Epithelial cell of esophagus (primary cell): ENCODE measurements around the gene PRDM11.
"Not testable (repeated sequence)": the region's sequence is repeated elsewhere in the genome, so short reads cannot be mapped to it uniquely, and the experiment has no call there.

Experiments
- DNase-seq: peaks from one replicate; pipeline ENCODE4 v3.0.0; 2010; ENCODE audit warnings: low read depth
- H3K4me3 ChIP-seq: 2 replicates; pipeline ENCODE4 v1.5.1; 2011; ENCODE audit warnings: mild to moderate bottlenecking, low read length, control low read depth
- TF ChIP-seq, protein P1 (sequence below): IDR thresholded peaks from 2 replicates; pipeline ENCODE4 v1.5.1; 2011; ENCODE audit warnings: low read depth, mild to moderate bottlenecking, low read length, control low read depth, inconsistent platforms; ENCODE audit not compliant: insufficient read depth; ENCODE audit errors: missing control alignments

Gene PRDM11

DNA sequence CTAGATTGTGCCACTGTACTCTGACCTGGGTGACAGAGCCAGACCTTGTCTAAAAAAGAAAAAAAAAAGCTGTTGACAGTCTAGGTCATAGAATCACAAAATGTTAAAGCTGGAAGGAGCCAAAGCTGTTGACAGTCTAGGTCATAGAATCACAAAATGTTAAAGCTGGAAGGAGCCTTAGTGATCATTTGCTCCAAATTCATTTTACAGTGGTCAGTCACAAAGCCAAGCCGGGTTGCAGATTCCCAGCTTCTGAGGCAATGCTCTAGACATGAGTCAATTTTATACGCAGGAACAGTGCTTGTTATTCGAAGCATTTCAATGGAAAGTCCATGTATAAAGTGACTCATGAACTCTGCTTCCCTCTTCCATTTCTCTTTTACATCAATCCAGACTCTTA lies 92.3 kb downstream of the PRDM11 start:
- peak; percentile 22 for DNase-seq
- TF ChIP-seq, protein P1, sequence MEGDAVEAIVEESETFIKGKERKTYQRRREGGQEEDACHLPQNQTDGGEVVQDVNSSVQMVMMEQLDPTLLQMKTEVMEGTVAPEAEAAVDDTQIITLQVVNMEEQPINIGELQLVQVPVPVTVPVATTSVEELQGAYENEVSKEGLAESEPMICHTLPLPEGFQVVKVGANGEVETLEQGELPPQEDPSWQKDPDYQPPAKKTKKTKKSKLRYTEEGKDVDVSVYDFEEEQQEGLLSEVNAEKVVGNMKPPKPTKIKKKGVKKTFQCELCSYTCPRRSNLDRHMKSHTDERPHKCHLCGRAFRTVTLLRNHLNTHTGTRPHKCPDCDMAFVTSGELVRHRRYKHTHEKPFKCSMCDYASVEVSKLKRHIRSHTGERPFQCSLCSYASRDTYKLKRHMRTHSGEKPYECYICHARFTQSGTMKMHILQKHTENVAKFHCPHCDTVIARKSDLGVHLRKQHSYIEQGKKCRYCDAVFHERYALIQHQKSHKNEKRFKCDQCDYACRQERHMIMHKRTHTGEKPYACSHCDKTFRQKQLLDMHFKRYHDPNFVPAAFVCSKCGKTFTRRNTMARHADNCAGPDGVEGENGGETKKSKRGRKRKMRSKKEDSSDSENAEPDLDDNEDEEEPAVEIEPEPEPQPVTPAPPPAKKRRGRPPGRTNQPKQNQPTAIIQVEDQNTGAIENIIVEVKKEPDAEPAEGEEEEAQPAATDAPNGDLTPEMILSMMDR, result no peak
- no peak overlapping the region for H3K4me3 ChIP-seq

DNA sequence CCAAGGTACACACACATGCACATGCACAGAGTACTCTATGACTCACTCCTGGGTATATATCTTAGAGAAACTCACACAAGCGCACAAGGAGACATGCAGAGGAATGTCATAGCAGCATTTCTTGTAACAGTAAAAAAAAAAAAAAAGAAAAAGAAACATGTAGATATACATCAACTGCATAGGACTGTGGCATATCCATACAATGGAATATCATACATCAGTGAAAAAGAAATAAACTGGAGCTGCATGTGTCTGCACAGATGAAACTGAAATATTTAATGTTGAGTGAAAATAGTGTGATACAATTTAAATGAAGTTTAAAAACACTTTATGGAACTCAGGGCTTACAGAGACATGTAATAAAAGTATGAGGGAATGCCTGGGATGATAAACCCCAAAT lies 93.3 kb downstream of the PRDM11 start:
- no peak overlapping the region for H3K4me3 ChIP-seq
- no peak for DNase-seq
- TF ChIP-seq, protein P1, result no peak

DNA sequence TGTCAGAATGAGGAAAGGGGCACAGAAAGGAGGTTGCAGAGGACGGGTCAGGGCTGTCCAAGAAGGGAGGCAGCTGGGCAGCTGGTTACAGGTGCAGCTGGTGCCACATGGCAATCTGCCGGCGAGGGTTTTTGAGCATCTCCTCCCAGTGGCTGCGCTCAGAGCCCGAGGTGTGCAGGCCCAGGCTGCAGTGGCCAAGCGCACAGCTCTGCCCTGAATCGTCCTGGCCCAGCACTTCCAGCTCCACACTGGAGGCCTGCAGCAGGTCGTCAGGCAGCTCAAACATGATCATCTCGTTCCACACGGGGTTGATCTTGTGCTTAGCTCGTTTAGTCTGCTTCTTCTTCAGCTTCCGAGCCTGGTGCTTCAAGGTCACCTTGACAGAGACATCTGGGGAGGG lies 97.5 kb downstream of the PRDM11 start:
- no peak for DNase-seq
- TF ChIP-seq, protein P1, result no peak
- H3K4me3 ChIP-seq, result no peak overlapping the region

DNA sequence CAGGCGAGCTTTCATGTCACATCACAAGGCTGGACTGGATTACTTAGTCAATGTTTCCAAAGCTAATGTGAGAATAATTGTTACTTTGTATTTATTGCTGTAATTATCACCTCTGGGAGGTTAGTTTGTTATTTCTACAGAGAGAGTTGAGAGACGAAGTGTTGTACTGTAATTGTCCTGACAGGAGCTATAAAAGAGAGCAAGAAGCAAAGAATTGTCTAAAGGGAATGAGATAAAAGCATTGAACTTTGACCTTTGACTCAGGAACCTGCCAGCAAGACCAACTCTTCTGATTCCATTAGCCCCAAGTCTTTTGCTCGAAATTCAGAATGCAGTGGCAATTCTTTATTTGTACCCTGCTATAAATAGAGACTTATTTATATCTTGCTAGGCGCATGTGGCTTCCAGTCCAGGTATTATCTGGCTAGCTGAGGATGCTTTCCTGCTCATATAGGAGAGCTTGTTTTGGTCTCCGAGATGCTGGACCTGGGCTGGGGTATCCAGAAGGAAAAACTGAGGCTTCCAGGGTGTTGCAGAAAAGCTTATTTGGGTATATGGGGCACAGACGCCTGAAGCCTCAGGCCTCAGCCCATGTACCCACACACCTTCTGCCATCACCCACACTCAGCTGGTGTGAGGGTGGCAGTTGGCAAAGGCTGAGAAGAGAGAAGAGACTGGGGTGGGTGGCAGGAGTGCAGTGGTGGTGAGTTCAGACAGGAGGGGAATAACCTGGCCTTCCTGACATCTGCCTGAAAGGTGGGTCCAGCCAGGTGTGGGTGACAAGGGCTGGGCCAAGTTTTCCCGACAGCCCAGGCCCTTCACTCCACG lies 99.0 kb downstream of the PRDM11 start:
- TF ChIP-seq, protein P1, result no peak
- no peak overlapping the region for H3K4me3 ChIP-seq
- DNase-seq, result no peak

DNA sequence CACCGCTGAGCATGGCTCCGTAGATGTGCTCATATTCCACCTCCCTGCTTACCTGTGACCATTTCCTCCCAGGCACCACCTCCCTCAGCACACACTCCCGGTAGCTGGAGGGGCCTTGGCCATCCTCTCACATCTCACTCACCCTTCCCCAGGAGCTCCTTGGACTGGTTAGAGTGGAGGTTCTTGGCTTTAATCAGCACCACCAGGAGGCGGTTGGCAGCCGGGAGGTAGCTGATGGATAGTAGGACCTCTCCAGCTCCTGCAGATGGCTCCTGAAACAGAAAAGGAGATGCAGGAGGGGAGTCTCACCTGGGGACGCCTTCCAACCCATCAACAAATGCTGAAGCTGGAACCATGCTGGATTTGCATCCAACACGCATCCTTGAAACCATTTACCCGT lies 99.8 kb downstream of the PRDM11 start:
- TF ChIP-seq, protein P1, result no peak
- no peak overlapping the region for H3K4me3 ChIP-seq
- DNase-seq, result no peak

DNA sequence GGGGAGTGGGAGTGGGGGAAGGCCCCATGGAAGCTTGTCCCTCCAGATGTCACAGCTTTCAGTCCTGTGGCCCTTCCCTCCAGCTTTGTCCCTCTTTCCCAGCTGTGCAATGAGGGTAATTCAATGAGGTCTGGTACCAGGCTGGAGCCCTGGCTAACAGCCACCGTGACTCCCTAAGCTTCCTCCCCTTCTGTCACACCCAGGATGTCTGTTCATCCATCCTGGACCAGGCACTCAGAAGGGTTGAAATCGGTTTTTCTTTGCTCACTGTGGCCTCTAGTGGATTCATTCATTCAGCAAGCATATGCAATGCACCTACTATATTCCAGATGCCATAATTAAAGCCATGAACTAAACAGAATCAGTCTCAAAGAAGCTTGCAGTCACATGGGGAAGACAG lies 101.0 kb downstream of the PRDM11 start:
- TF ChIP-seq, protein P1, result no peak
- H3K4me3 ChIP-seq, result no peak overlapping the region
- no peak for DNase-seq

DNA sequence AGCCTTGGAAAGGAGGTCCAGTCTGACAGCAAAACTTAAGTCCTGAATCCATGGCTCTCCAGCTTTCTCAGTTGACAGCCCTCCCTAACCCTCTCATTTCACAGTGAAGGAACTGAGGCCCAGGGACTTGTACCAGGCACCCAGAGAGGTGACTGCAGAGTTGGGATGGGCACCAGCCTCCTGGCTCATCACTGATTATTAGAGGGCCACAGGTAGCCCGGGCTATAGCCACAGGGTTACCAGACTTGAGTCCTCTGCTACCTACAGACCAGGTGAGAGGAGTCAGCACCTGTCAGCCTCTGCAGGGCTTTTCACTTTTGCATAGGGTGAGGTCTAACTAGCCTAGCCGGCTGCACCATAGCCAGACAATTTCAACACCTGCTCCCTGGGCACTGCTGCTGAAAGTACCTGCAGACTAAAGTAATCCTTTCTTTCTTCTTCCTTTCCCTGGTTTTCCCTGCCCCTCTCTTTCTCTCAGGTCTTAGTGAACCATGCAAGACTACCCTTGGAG lies 102.1 kb downstream of the PRDM11 start:
- DNase-seq, result no peak
- H3K4me3 ChIP-seq, result no peak overlapping the region
- TF ChIP-seq, protein P1, result no peak

DNA sequence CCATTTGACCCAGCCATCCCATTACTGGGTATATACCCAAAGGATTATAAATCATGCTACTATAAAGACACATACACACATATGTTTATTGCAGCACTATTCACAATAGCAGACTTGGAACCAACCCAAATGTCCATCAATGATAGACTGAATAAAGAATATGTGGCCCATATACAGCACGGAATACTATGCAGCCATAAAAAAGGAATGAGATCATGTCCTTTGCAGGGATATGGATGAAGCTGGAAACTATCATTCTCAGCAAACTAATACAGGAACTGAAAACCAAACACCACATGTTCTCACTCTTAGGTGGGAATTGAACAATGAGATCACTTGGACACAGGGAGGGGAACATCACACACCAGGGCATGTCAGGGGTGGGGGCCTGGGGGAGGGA lies 102.9 kb downstream of the PRDM11 start:
- DNase-seq, H3K4me3 ChIP-seq: not testable (repeated sequence)
